Vagina (tissue), 2 donors: ENCODE measurements around the gene SLC51A.

Source experiments
- POLR2A ChIP-seq, 2 donors: fragments of 450-650 bp; IDR thresholded peaks; one replicate each; pipeline ENCODE4 v1.6.1; 2017; ENCODE audit warnings: antibody characterized with exemption in 2 of 2, mild to moderate bottlenecking in 2 of 2, moderate library complexity in 2 of 2
- POLR2AphosphoS5 ChIP-seq, 2 donors: sonication (generic); formaldehyde crosslinking; IDR thresholded peaks; one replicate each; pipeline ENCODE4 v1.9.0; 2017; ENCODE audit warnings: antibody characterized with exemption in 2 of 2, mild to moderate bottlenecking in 2 of 2, low read depth in 1 of 2; ENCODE audit not compliant: insufficient read depth in 1 of 2
- TF ChIP-seq, protein P1 (sequence below), 3 experiments: fragments of 450-650 bp in 2 of 3; fragments of 200-600 bp in 1 of 3; sonication (generic) in 1 of 3; IDR thresholded peaks; one replicate each; pipeline ENCODE4 v1.5.1; 2017 to 2019; ENCODE audit warnings: antibody characterized with exemption in 3 of 3, mild to moderate bottlenecking in 2 of 3, moderate library complexity in 2 of 3

DNA sequence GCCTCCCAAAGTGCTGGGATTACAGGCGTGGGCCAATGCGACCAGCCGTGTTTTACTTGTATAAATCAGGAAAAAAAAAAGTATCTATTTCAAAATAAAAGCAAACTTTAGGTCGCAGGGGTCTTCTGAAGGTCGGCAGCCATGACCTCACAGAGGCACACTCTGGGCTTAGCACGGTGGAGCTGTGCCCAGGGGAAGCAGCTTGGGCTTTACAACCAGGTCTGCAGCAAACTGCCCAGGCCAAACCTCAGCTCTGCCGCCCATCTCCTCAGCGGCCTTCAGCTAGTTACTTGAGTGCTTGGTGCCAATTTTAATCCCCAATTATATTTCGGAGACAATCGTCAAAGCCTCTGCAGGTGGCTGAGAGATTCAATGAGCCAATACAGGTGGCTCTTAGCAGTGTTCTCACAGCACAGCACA, 35.2 kb upstream of the SLC51A start:
- TF ChIP-seq, protein P1, sequence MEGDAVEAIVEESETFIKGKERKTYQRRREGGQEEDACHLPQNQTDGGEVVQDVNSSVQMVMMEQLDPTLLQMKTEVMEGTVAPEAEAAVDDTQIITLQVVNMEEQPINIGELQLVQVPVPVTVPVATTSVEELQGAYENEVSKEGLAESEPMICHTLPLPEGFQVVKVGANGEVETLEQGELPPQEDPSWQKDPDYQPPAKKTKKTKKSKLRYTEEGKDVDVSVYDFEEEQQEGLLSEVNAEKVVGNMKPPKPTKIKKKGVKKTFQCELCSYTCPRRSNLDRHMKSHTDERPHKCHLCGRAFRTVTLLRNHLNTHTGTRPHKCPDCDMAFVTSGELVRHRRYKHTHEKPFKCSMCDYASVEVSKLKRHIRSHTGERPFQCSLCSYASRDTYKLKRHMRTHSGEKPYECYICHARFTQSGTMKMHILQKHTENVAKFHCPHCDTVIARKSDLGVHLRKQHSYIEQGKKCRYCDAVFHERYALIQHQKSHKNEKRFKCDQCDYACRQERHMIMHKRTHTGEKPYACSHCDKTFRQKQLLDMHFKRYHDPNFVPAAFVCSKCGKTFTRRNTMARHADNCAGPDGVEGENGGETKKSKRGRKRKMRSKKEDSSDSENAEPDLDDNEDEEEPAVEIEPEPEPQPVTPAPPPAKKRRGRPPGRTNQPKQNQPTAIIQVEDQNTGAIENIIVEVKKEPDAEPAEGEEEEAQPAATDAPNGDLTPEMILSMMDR (IDR thresholded peaks at IDR 0.05) = no peak
- TF ChIP-seq POLR2AphosphoS5 (IDR thresholded peaks at IDR 0.05; ENCODE audit: insufficient read depth in 1 of 2, low read depth in 1 of 2) (no peak), POLR2A (IDR thresholded peaks at IDR 0.05) (no peak)
